GM23248 (cell line): ENCODE data around the gene SRSF6. TPM values are rescaled to one million over a fixed set of nuclear protein-coding genes. Genes with fewer than 3 reads are reported as not detected.

Experiments
- DNase-seq: peaks from one replicate; pipeline ENCODE4 v3.0.0-alpha.2; 2015
- H2AFZ ChIP-seq: fragments of 200-600 bp; sonication (generic); 2 replicates; pipeline ENCODE4 v1.6.1; 2016; ENCODE audit warnings: antibody characterized with exemption
- H3F3A ChIP-seq: fragments of 200-600 bp; sonication (generic); 2 replicates; pipeline ENCODE4 v1.6.1; 2016; ENCODE audit warnings: mild to moderate bottlenecking, antibody characterized with exemption, mixed run types; ENCODE audit not compliant: insufficient read depth
- H3K27ac ChIP-seq: fragments of 200-600 bp; sonication (generic); 2 replicates; pipeline ENCODE4 v1.5.1; 2016; ENCODE audit warnings: mild to moderate bottlenecking
- H3K27me3 ChIP-seq: fragments of 200-600 bp; sonication (generic); replicated peaks from 2 replicates; pipeline ENCODE4 v1.6.1; 2016; ENCODE audit warnings: mild to moderate bottlenecking; ENCODE audit not compliant: insufficient read depth
- H3K36me3 ChIP-seq: fragments of 200-600 bp; sonication (generic); 2 replicates; pipeline ENCODE4 v1.6.1; 2016; ENCODE audit warnings: low read depth, mild to moderate bottlenecking
- H3K4me1 ChIP-seq: fragments of 200-600 bp; sonication (generic); 2 replicates; pipeline ENCODE4 v1.6.1; 2016; ENCODE audit warnings: mild to moderate bottlenecking; ENCODE audit not compliant: insufficient read depth
- H3K4me2 ChIP-seq: fragments of 200-600 bp; sonication (generic); one replicate; pipeline ENCODE4 v1.6.1; 2016; ENCODE audit warnings: mild to moderate bottlenecking; ENCODE audit not compliant: unreplicated experiment
- H3K4me3 ChIP-seq: fragments of 200-600 bp; sonication (generic); 2 replicates; pipeline ENCODE4 v1.5.1; 2016; ENCODE audit warnings: mild to moderate bottlenecking
- H3K79me2 ChIP-seq: fragments of 200-600 bp; sonication (generic); 2 replicates; pipeline ENCODE4 v1.6.1; 2016; ENCODE audit warnings: mild to moderate bottlenecking; ENCODE audit not compliant: insufficient read depth
- H3K9ac ChIP-seq: fragments of 200-600 bp; sonication (generic); 2 replicates; pipeline ENCODE4 v1.6.1; 2016; ENCODE audit warnings: mild to moderate bottlenecking
- H3K9me2 ChIP-seq: fragments of 200-600 bp; sonication (generic); 2 replicates; pipeline ENCODE4 v1.6.1; 2016; ENCODE audit warnings: mixed run types, mild to moderate bottlenecking, moderate library complexity; ENCODE audit not compliant: insufficient read depth
- H3K9me3 ChIP-seq: fragments of 200-600 bp; sonication (generic); one replicate; pipeline ENCODE4 v1.6.1; 2017; ENCODE audit warnings: low read depth
- H4K20me1 ChIP-seq: fragments of 200-600 bp; sonication (generic); 2 replicates; pipeline ENCODE4 v1.6.0; 2016; ENCODE audit not compliant: insufficient read depth
- EZH2 ChIP-seq: fragments of 200-600 bp; sonication (generic); IDR thresholded peaks from 2 replicates; pipeline ENCODE4 v1.6.1; 2018; ENCODE audit warnings: antibody characterized with exemption, mild to moderate bottlenecking; ENCODE audit not compliant: insufficient read depth, poor library complexity, severe bottlenecking
- EZH2phosphoT487 ChIP-seq: fragments of 200-600 bp; sonication (generic); IDR thresholded peaks from 2 replicates; pipeline ENCODE4 v1.6.1; 2018; ENCODE audit warnings: antibody characterized with exemption, moderate library complexity, mild to moderate bottlenecking, low read depth; ENCODE audit not compliant: insufficient read depth
- WGBS, 2 experiments: methylation state at CpG; one replicate each; pipeline ENCODE4 v1.1.6; 2015 to 2017; ENCODE audit warnings: low lambda C conversion rate in 2 of 2, low coverage in 1 of 2; ENCODE audit errors: missing lambda C conversion rate in 2 of 2; 5-methylcytosine and 5-hydroxymethylcytosine counted together
- in situ Hi-C: fragments of 300-500 bp; cut with MboI; formaldehyde crosslinking; loops from 2 replicates; pipeline ENCODE4 v1.15.0; 2020
- polyA plus RNA-seq: library from polyadenylated mRNA; unstranded; fragments of >200 nt; fragmentation: Nextera tagmentation; extraction: Ambion mirVana; gene quantifications from 2 replicates; pipeline ENCODE4 v1.2.1, GENCODE V29; 2016
- total RNA-seq: library from RNA; depleted of rRNA; stranded (reverse); fragments of >200 nt; shearing (Covaris generic); gene quantifications from 2 replicates; pipeline ENCODE4 v1.2.3, GENCODE V29; 2014

The SRSF6 gene
- total and polyA plus RNA-seq, 2 experiments from 2014 or later, result 44.0 to 94.7 TPM

GRCh38 chr20:43506238-43506637, 48.5 kb downstream of the SRSF6 start:
- in situ Hi-C loops, result no loop called here
- H3K9me2 ChIP-seq, result no peaks in the 10 kb centered on the region
- H3K4me1 ChIP-seq, result no peaks in the 10 kb centered on the region
- no peak for TF ChIP-seq EZH2phosphoT487
- TF ChIP-seq EZH2, result no peak
- no peaks in the 10 kb centered on the region for H4K20me1 ChIP-seq
- WGBS, 2 experiments, result 86 to 90% methylated on average over 7 of the region's 7 CpGs
- peaks cover 33% of the 10 kb centered on the region for H3K27me3 ChIP-seq
- no peak overlapping the region for H3K27ac ChIP-seq
- no peak overlapping the region for H3K9ac ChIP-seq
- H2AFZ ChIP-seq, result no peak overlapping the region
- H3K4me2 ChIP-seq, result no peak overlapping the region
- H3K36me3 ChIP-seq, result no peaks in the 10 kb centered on the region
- H3K9me3 ChIP-seq, result no peaks in the 10 kb centered on the region
- H3F3A ChIP-seq, result no peaks in the 10 kb centered on the region
- no peak overlapping the region for H3K4me3 ChIP-seq
- no peak for DNase-seq
- H3K79me2 ChIP-seq, result no peaks in the 10 kb centered on the region

GRCh38 chr20:43507150-43508080, 49.7 kb downstream of the SRSF6 start, which contains the start of gene L3MBTL1:
TSS of gene L3MBTL1 (plus strand) at chr20:43507697. CDS start at chr20:43513504, 5,807 bp downstream.
- no peaks in the 10 kb centered on the region for H3K9me3 ChIP-seq
- peaks cover 27% of the 10 kb centered on the region for H3K27me3 ChIP-seq
- no peaks in the 10 kb centered on the region for H3K79me2 ChIP-seq
- peak within 1 kb of the TSS; percentile 37; the same call in 1 of the 2 replicates for H3K9ac ChIP-seq
- no peak for TF ChIP-seq EZH2
- TF ChIP-seq EZH2phosphoT487, result no peak
- H3K4me2 ChIP-seq, result peak within 1 kb of the TSS; percentile 83
- in situ Hi-C loops, result no loop called here
- peak within 1 kb of the TSS; percentile 77 for H2AFZ ChIP-seq
- H3K9me2 ChIP-seq, result no peaks in the 10 kb centered on the region
- 12% methylated on average over 62 to 65 of the region's 95 CpGs for WGBS, 2 experiments
- peak within 1 kb of the TSS; percentile 77 for H3K4me3 ChIP-seq
- no peaks in the 10 kb centered on the region for H4K20me1 ChIP-seq
- H3F3A ChIP-seq, result no peaks in the 10 kb centered on the region
- H3K36me3 ChIP-seq, result no peaks in the 10 kb centered on the region
- no peaks in the 10 kb centered on the region for H3K4me1 ChIP-seq
- DNase-seq, result peak; percentile 49
- no peak within 1 kb of the TSS for H3K27ac ChIP-seq

GRCh38 chr20:43508106-43508505, 50.4 kb downstream of the SRSF6 start:
- peak overlapping the region; percentile 83 for H3K4me2 ChIP-seq
- peak overlapping the region; percentile 77 for H3K4me3 ChIP-seq
- no peaks in the 10 kb centered on the region for H3K79me2 ChIP-seq
- 6 to 7% methylated on average over 22 of the region's 22 CpGs for WGBS, 2 experiments
- H3K36me3 ChIP-seq, result no peaks in the 10 kb centered on the region
- no peaks in the 10 kb centered on the region for H3K9me3 ChIP-seq
- in situ Hi-C loops, result no loop called here
- H3K27me3 ChIP-seq, result peaks cover 27% of the 10 kb centered on the region
- peak; percentile 57 for TF ChIP-seq EZH2
- no peak for TF ChIP-seq EZH2phosphoT487
- no peaks in the 10 kb centered on the region for H4K20me1 ChIP-seq
- H3K9me2 ChIP-seq, result no peaks in the 10 kb centered on the region
- no peak for DNase-seq
- no peaks in the 10 kb centered on the region for H3F3A ChIP-seq
- H3K4me1 ChIP-seq, result no peaks in the 10 kb centered on the region
- no peak overlapping the region for H3K27ac ChIP-seq
- peak overlapping the region; percentile 37; the same call in 1 of the 2 replicates for H3K9ac ChIP-seq
- peak overlapping the region; percentile 77 for H2AFZ ChIP-seq

GRCh38 chr20:43508604-43509040, 50.9 kb downstream of the SRSF6 start:
- Histone ChIP-seq H3F3A (no peaks in the 10 kb centered on the region), H3K9me3 (no peaks in the 10 kb centered on the region), H3K79me2 (no peaks in the 10 kb centered on the region), H3K4me1 (no peaks in the 10 kb centered on the region), H3K36me3 (no peaks in the 10 kb centered on the region), H3K4me3 (peak overlapping the region; percentile 77; the same call in 1 of the 2 replicates), H3K4me2 (peak overlapping the region; percentile 83), H3K9ac (no peak overlapping the region), H3K27ac (no peak overlapping the region), H4K20me1 (no peaks in the 10 kb centered on the region), H3K27me3 (peaks cover 27% of the 10 kb centered on the region), H2AFZ (peak overlapping the region; percentile 77), H3K9me2 (no peaks in the 10 kb centered on the region)
- WGBS, 2 experiments, result 70 to 75% methylated on average over 11 of the region's 11 CpGs
- peak; percentile 11 for DNase-seq
- in situ Hi-C loops, result no loop called here
- no peak for TF ChIP-seq EZH2phosphoT487
- no peak for TF ChIP-seq EZH2
